SK-N-SH (cell line): ENCODE data around the gene TSPAN11. TPM values are rescaled to one million over a fixed set of nuclear protein-coding genes. Genes with fewer than 3 reads are reported as not detected.

Experiments
- CTCF ChIA-PET: fragments of 300-600, 350-600 bp; formaldehyde crosslinking; extraction: SDS; loops from one replicate; lab custom pipeline; 2021; lab: Yijun Ruan, JAX
- POLR2A ChIA-PET: fragments of 350-600 bp; sonication (Branson Sonifier 250); formaldehyde crosslinking; extraction: SDS; loops from one replicate; lab custom pipeline; 2020; ENCODE audit warnings: antibody characterized with exemption, inconsistent platforms; lab: Yijun Ruan, JAX
- DNase-seq: peaks from one replicate; pipeline ENCODE4 v3.0.0; 2012
- H2AFZ ChIP-seq: fragments of 200-600 bp; sonication (generic); 2 replicates; pipeline ENCODE4 v1.8.1; 2016; ENCODE audit warnings: antibody characterized with exemption, mild to moderate bottlenecking, low read depth
- H3F3A ChIP-seq: fragments of 200-600 bp; sonication (generic); replicated peaks from 2 replicates; pipeline ENCODE3; 2016; ENCODE audit warnings: antibody characterized with exemption, mild to moderate bottlenecking; ENCODE audit not compliant: insufficient read depth
- H3K27ac ChIP-seq, 2 experiments: fragments of 200-500 bp in 1 of 2; fragments of 200-600 bp in 1 of 2; sonication (Bioruptor generic) in 1 of 2; sonication (generic), shearing (Covaris generic) in 1 of 2; 2 replicates each; pipeline versions ENCODE4 v1.5.1 to v1.6.1; 2014 to 2016; ENCODE audit warnings: low read depth in 2 of 2, inconsistent platforms in 1 of 2, low read length in 1 of 2, mild to moderate bottlenecking in 1 of 2, mixed read lengths in 1 of 2
- H3K27me3 ChIP-seq: fragments of 200-600 bp; sonication (generic), shearing (Covaris generic); 2 replicates; pipeline ENCODE4 v1.6.1; 2016; ENCODE audit warnings: mixed run types; ENCODE audit not compliant: insufficient read depth
- H3K36me3 ChIP-seq, 2 experiments: fragments of 200-500 bp in 1 of 2; fragments of 200-600 bp in 1 of 2; sonication (Bioruptor generic) in 1 of 2; sonication (generic) in 1 of 2; replicated peaks in 1 of 2; 2 replicates each; pipeline versions ENCODE3 to v1.5.1; 2014 to 2016; ENCODE audit warnings: low read length in 1 of 2, mild to moderate bottlenecking in 1 of 2; ENCODE audit not compliant: insufficient read depth in 2 of 2, control insufficient read depth in 1 of 2
- H3K4me1 ChIP-seq, 2 experiments: fragments of 200-500 bp in 1 of 2; fragments of 200-600 bp in 1 of 2; sonication (Bioruptor generic) in 1 of 2; sonication (generic), shearing (Covaris generic) in 1 of 2; 2 replicates each; pipeline versions ENCODE4 v1.5.1 to v1.6.1; 2014 to 2016; ENCODE audit warnings: low read depth in 1 of 2, low read length in 1 of 2, mixed run types in 1 of 2; ENCODE audit not compliant: insufficient read depth in 2 of 2, control insufficient read depth in 1 of 2
- H3K4me2 ChIP-seq: fragments of 200-600 bp; sonication (generic), shearing (Covaris generic); 2 replicates; pipeline ENCODE4 v1.6.1; 2017; ENCODE audit warnings: mixed run types
- H3K4me3 ChIP-seq, 2 experiments: fragments of 200-500 bp in 1 of 2; fragments of 200-600 bp in 1 of 2; sonication (Bioruptor generic) in 1 of 2; sonication (generic), shearing (Covaris generic) in 1 of 2; 2 replicates each; pipeline versions ENCODE4 v1.5.1 to v1.8.1; 2014 to 2016; ENCODE audit warnings: low read depth in 2 of 2, inconsistent platforms in 1 of 2, low read length in 1 of 2, mild to moderate bottlenecking in 1 of 2, mixed read lengths in 1 of 2, moderate library complexity in 1 of 2
- H3K79me2 ChIP-seq: fragments of 200-600 bp; sonication (generic); 2 replicates; pipeline ENCODE4 v1.8.1; 2017; ENCODE audit warnings: mild to moderate bottlenecking; ENCODE audit not compliant: insufficient read depth
- H3K9ac ChIP-seq: fragments of 200-600 bp; sonication (generic); 2 replicates; pipeline ENCODE4 v1.6.1; 2017; ENCODE audit warnings: mixed run types
- H3K9me2 ChIP-seq: fragments of 200-600 bp; sonication (generic); 2 replicates; pipeline ENCODE4 v1.6.1; 2017; ENCODE audit warnings: mixed run types
- H3K9me3 ChIP-seq: fragments of 200-600 bp; sonication (generic); 2 replicates; pipeline ENCODE4 v1.6.1; 2017; ENCODE audit warnings: mixed run types, mild to moderate bottlenecking, moderate library complexity
- H4K20me1 ChIP-seq: fragments of 200-600 bp; sonication (generic); 2 replicates; pipeline ENCODE4 v1.6.1; 2017; ENCODE audit warnings: mild to moderate bottlenecking, mixed run types; ENCODE audit not compliant: insufficient read depth
- ELF1 ChIP-seq: IDR thresholded peaks from 2 replicates; pipeline ENCODE4 v1.4.0; 2012
- EP300 ChIP-seq, 2 experiments: IDR thresholded peaks; 2 replicates each; pipeline versions ENCODE4 v1.4.0 to v1.6.1; 2012; ENCODE audit warnings: borderline replicate concordance in 1 of 2, low read depth in 1 of 2, low read length in 1 of 2
- EZH2phosphoT487 ChIP-seq: fragments of 200-600 bp; sonication (generic); IDR thresholded peaks from 2 replicates; pipeline ENCODE4 v1.6.1; 2017; ENCODE audit warnings: low read depth, mixed run types, mild to moderate bottlenecking, antibody characterized with exemption, moderate library complexity, borderline replicate concordance
- FOSL2 ChIP-seq: IDR thresholded peaks from 2 replicates; pipeline ENCODE4 v1.4.0; 2012; ENCODE audit warnings: low read depth, mild to moderate bottlenecking, moderate library complexity, borderline replicate concordance
- FOXM1 ChIP-seq: IDR thresholded peaks from 2 replicates; pipeline ENCODE4 v1.4.0; 2012; ENCODE audit warnings: low read depth, mild to moderate bottlenecking
- GABPA ChIP-seq: IDR thresholded peaks from 2 replicates; pipeline ENCODE4 v1.4.0; 2012; ENCODE audit warnings: low read depth, mild to moderate bottlenecking
- MAX ChIP-seq: IDR thresholded peaks from 2 replicates; pipeline ENCODE4 v1.4.0; 2012; ENCODE audit warnings: low read depth
- MEF2A ChIP-seq: IDR thresholded peaks from 2 replicates; pipeline ENCODE4 v1.4.0; 2012; ENCODE audit warnings: low read depth, borderline replicate concordance
- NFIC ChIP-seq: IDR thresholded peaks from 2 replicates; pipeline ENCODE4 v1.4.0; 2012; ENCODE audit warnings: borderline replicate concordance
- POLR2AphosphoS5 ChIP-seq: IDR thresholded peaks from 2 replicates; pipeline ENCODE4 v1.6.1; 2012; ENCODE audit warnings: low read depth, low read length
- RAD21 ChIP-seq: IDR thresholded peaks from 2 replicates; pipeline ENCODE4 v1.6.1; 2012; ENCODE audit warnings: mild to moderate bottlenecking, low read length
- REST ChIP-seq: IDR thresholded peaks from 2 replicates; pipeline ENCODE4 v1.6.1; 2012; ENCODE audit warnings: mild to moderate bottlenecking, low read depth, low read length, moderate library complexity
- RFX5 ChIP-seq: IDR thresholded peaks from 2 replicates; pipeline ENCODE4 v1.6.1; 2012; ENCODE audit warnings: mild to moderate bottlenecking, improper control_type of control experiment, low read length
- SMC3 ChIP-seq: IDR thresholded peaks from 2 replicates; pipeline ENCODE4 v1.6.1; 2012; ENCODE audit warnings: low read depth, low read length, improper control_type of control experiment
- TAF1 ChIP-seq: IDR thresholded peaks from 2 replicates; pipeline ENCODE4 v1.6.1; 2012; ENCODE audit warnings: low read depth, mild to moderate bottlenecking, low read length, moderate library complexity, borderline replicate concordance
- USF2 ChIP-seq: fragments of 150-350 bp; IDR thresholded peaks from 2 replicates; pipeline ENCODE4 v1.6.1; 2017; ENCODE audit warnings: antibody characterized with exemption, low read length, low read depth, borderline replicate concordance
- YY1 ChIP-seq: IDR thresholded peaks from 2 replicates; pipeline ENCODE4 v1.4.0; 2012; ENCODE audit warnings: low read depth, mild to moderate bottlenecking
- WGBS: methylation state at CpG from one replicate; pipeline ENCODE4 v1.1.6; 2017; ENCODE audit warnings: low lambda C conversion rate; 5-methylcytosine and 5-hydroxymethylcytosine counted together
- polyA plus RNA-seq, 3 experiments: library from polyadenylated mRNA; depleted of rRNA; stranded (reverse); fragments of >200 nt; gene quantifications; 2 replicates each; pipeline ENCODE4 v1.2.3, GENCODE V29; 2012

TSPAN11 gene
- polyA plus RNA-seq, 1 of the 3 experiments (the other 2 are of a cell fraction), result 6.4 TPM

GRCh38 chr12:30955214-30955613 lies 28.7 kb downstream of the TSPAN11 start:
- TF ChIP-seq USF2, result no peak
- no peak for TF ChIP-seq NFIC
- TF ChIP-seq REST, result no peak
- TF ChIP-seq SMC3, result no peak
- no peak for TF ChIP-seq RAD21
- no peak for TF ChIP-seq POLR2AphosphoS5
- no peak for TF ChIP-seq ELF1
- TF ChIP-seq MAX, result no peak
- TF ChIP-seq TAF1, result no peak
- Histone ChIP-seq H3K4me3 (no peak overlapping the region), H3K27me3 (no peaks in the 10 kb centered on the region), H3F3A (no peaks in the 10 kb centered on the region), H3K4me2 (no peak overlapping the region), H3K27ac (no peak overlapping the region), H3K9me2 (no peaks in the 10 kb centered on the region), H3K9me3 (no peaks in the 10 kb centered on the region), H3K79me2 (no peaks in the 10 kb centered on the region), H3K36me3 (no peaks in the 10 kb centered on the region), H2AFZ (no peak overlapping the region), H3K4me1 (no peaks in the 10 kb centered on the region; a peak in 1 of 4 replicates), H3K9ac (no peak overlapping the region), H4K20me1 (no peaks in the 10 kb centered on the region)
- WGBS, result 96% methylated on average over 1 of the region's 1 CpG
- DNase-seq, result no peak
- ChIA-PET CTCF (no interaction called here), POLR2A (no interaction called here)

- ChIA-PET CTCF (interaction anchor here (0.6 to 1.3 kb wide), 2 partner anchors 37 to 124 kb away, joined by 3 read pairs; no protein-coding TSS in a partner anchor), POLR2A (no interaction called here)
- Histone ChIP-seq H3K9ac (no peak overlapping the region), H3K27ac (no peak overlapping the region), H3K27me3 (no peaks in the 10 kb centered on the region), H3K36me3 (no peaks in the 10 kb centered on the region), H3K9me2 (no peaks in the 10 kb centered on the region), H3K9me3 (no peaks in the 10 kb centered on the region), H3K4me3 (no peak overlapping the region), H3F3A (no peaks in the 10 kb centered on the region), H3K4me2 (no peak overlapping the region), H4K20me1 (no peaks in the 10 kb centered on the region), H3K4me1 (no peaks in the 10 kb centered on the region), H2AFZ (no peak overlapping the region), H3K79me2 (no peaks in the 10 kb centered on the region)
- DNase-seq, result no peak
- WGBS, result 86% methylated on average over 16 of the region's 16 CpGs
- no peak for TF ChIP-seq GABPA
- TF ChIP-seq RFX5, result no peak
- TF ChIP-seq MAX, result no peak
- no peak for TF ChIP-seq FOXM1
- TF ChIP-seq MEF2A, result no peak
- TF ChIP-seq ELF1, result no peak
- TF ChIP-seq FOSL2, result no peak
- TF ChIP-seq EZH2phosphoT487, result no peak
- no peak for TF ChIP-seq YY1
- no peak for TF ChIP-seq NFIC
- TF ChIP-seq REST, result no peak
- TF ChIP-seq EP300 (IDR thresholded peaks at IDR 0.05; ENCODE audit: borderline replicate concordance in 1 of 2, low read depth in 1 of 2, low read length in 1 of 2), result no peak
- no peak for TF ChIP-seq SMC3
Measured at GRCh38 chr12:30959110-30959710, 32.7 kb downstream of the TSPAN11 start.
